MCF 10A (cell line): ENCODE measurements around the gene SLC7A8. TPM values are rescaled to one million over a fixed set of nuclear protein-coding genes. Genes with fewer than 3 reads are reported as not detected.

Experiments used
- BruUV-seq: library from RNA; stranded (reverse); fragments of 400-500 nt; replicated peaks from 2 replicates; lab custom pipeline; 2021; lab: Mats Ljungman, UMichigan
- CTCF ChIA-PET: fragments of 300-600 bp; sonication (Branson Sonifier 250); formaldehyde crosslinking; extraction: SDS; loops from one replicate; lab custom pipeline; 2021; ENCODE audit warnings: antibody characterized with exemption, inconsistent platforms; lab: Yijun Ruan, JAX
- POLR2A ChIA-PET: fragments of 300-600, 350-650 bp; sonication (Branson Sonifier 250); formaldehyde crosslinking; extraction: SDS; loops from one replicate; lab custom pipeline; 2020; ENCODE audit warnings: antibody characterized with exemption, inconsistent platforms; lab: Yijun Ruan, JAX
- DNase-seq: peaks from one replicate; pipeline ENCODE4 v3.0.0-alpha.2; 2018; ENCODE audit not compliant: unreplicated experiment
- H3K27ac Mint-ChIP-seq: one replicate; pipeline ENCODE4 v1.8.0; 2022; ENCODE audit warnings: mild to moderate bottlenecking, low read depth, mixed read lengths; ENCODE audit not compliant: unreplicated experiment
- H3K27me3 Mint-ChIP-seq: one replicate; pipeline ENCODE4 v1.8.0; 2022; ENCODE audit warnings: mixed read lengths; ENCODE audit not compliant: insufficient read depth, unreplicated experiment
- H3K36me3 Mint-ChIP-seq: one replicate; pipeline ENCODE4 v1.8.0; 2022; ENCODE audit warnings: mild to moderate bottlenecking, moderate library complexity, mixed read lengths; ENCODE audit not compliant: insufficient read depth, unreplicated experiment
- H3K4me1 Mint-ChIP-seq: one replicate; pipeline ENCODE4 v1.8.0; 2022; ENCODE audit warnings: mixed read lengths; ENCODE audit not compliant: insufficient read depth, unreplicated experiment
- H3K4me3 Mint-ChIP-seq: one replicate; pipeline ENCODE4 v1.8.0; 2022; ENCODE audit warnings: mild to moderate bottlenecking, moderate library complexity, mixed read lengths; ENCODE audit not compliant: unreplicated experiment
- H3K9me3 Mint-ChIP-seq: one replicate; pipeline ENCODE4 v1.8.0; 2022; ENCODE audit warnings: mixed read lengths; ENCODE audit not compliant: unreplicated experiment
- intact Hi-C: fragments of 100-400 bp; cut with micrococcal nuclease; formaldehyde crosslinking; loops from 2 replicates; pipeline ENCODE4 v1.14.1; 2022
- total RNA-seq: library from RNA; stranded (reverse); gene quantifications from 2 replicates; pipeline ENCODE4 v1.2.3, GENCODE V29; 2022
- TF ChIP-seq, protein P1 (sequence below): fragments of 200-600 bp; IDR thresholded peaks from one replicate; pipeline ENCODE4 v1.8.0; 2022; ENCODE audit warnings: antibody characterized with exemption, mild to moderate bottlenecking; ENCODE audit not compliant: unreplicated experiment

The SLC7A8 gene
- total RNA-seq, 1 experiment from 2014 or later, result 2.4 TPM

- CTCF ChIA-PET, result interaction anchor here (0.7 to 3.8 kb wide), 7 partner anchors 12 to 85 kb away, joined by 3 to 15 read pairs (median 4); no protein-coding TSS in a partner anchor
- no TSS peak for BruUV-seq
Observed at GRCh38 chr14:23101986-23102625, 81.4 kb downstream of the SLC7A8 start.

GRCh38 chr14:23101213-23101970 is 82.1 kb downstream of the SLC7A8 start:
- POLR2A ChIA-PET, result interaction anchor here (0.6 to 0.7 kb wide), 4 partner anchors 30 to 1132 kb away, joined by 3 to 4 read pairs (median 4); partner anchors contain the start of gene GMPR2
- intact Hi-C loops, result no loop called here
- CTCF ChIA-PET, result interaction anchor here (0.5 to 3.8 kb wide), 6 partner anchors 13 to 106 kb away, joined by 3 to 15 read pairs (median 6); no protein-coding TSS in a partner anchor
- Mint-ChIP-seq H3K27me3 (no peaks in the 10 kb centered on the region), H3K4me1 (peaks cover 17% of the 10 kb centered on the region), H3K27ac (no peak overlapping the region), H3K9me3 (no peaks in the 10 kb centered on the region), H3K4me3 (no peak overlapping the region), H3K36me3 (peaks cover 41% of the 10 kb centered on the region)
- no TSS peak for BruUV-seq
- no peak for DNase-seq
- TF ChIP-seq, protein P1, sequence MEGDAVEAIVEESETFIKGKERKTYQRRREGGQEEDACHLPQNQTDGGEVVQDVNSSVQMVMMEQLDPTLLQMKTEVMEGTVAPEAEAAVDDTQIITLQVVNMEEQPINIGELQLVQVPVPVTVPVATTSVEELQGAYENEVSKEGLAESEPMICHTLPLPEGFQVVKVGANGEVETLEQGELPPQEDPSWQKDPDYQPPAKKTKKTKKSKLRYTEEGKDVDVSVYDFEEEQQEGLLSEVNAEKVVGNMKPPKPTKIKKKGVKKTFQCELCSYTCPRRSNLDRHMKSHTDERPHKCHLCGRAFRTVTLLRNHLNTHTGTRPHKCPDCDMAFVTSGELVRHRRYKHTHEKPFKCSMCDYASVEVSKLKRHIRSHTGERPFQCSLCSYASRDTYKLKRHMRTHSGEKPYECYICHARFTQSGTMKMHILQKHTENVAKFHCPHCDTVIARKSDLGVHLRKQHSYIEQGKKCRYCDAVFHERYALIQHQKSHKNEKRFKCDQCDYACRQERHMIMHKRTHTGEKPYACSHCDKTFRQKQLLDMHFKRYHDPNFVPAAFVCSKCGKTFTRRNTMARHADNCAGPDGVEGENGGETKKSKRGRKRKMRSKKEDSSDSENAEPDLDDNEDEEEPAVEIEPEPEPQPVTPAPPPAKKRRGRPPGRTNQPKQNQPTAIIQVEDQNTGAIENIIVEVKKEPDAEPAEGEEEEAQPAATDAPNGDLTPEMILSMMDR, result no peak

More at GRCh38 chr14:23101986-23102625, 81.4 kb downstream of the SLC7A8 start:
- no peaks in the 10 kb centered on the region for H3K27me3 Mint-ChIP-seq
- H3K4me1 Mint-ChIP-seq, result peaks cover 11% of the 10 kb centered on the region
- H3K27ac Mint-ChIP-seq, result no peak overlapping the region
- POLR2A ChIA-PET, result no interaction called here
- DNase-seq, result no peak
- H3K9me3 Mint-ChIP-seq, result no peaks in the 10 kb centered on the region
- TF ChIP-seq, protein P1, result no peak
- H3K4me3 Mint-ChIP-seq, result no peak overlapping the region
- intact Hi-C loops, result no loop called here
- peaks cover 36% of the 10 kb centered on the region for H3K36me3 Mint-ChIP-seq

- intact Hi-C loops, result no loop called here
- no peak overlapping the region for H3K4me3 Mint-ChIP-seq
- ChIA-PET POLR2A (interaction anchor here (0.7 to 1.5 kb wide), 3 partner anchors 22 to 271 kb away, joined by 3 to 5 read pairs (median 3); no protein-coding TSS in a partner anchor), CTCF (interaction anchor here (0.6 to 3.8 kb wide), 5 partner anchors 11 to 780 kb away, joined by 3 to 15 read pairs (median 4); no protein-coding TSS in a partner anchor)
- no peaks in the 10 kb centered on the region for H3K9me3 Mint-ChIP-seq
- TF ChIP-seq, protein P1, result no peak
- no TSS peak for BruUV-seq
- H3K36me3 Mint-ChIP-seq, result peaks cover 34% of the 10 kb centered on the region
- DNase-seq, result no peak
- no peaks in the 10 kb centered on the region for H3K27me3 Mint-ChIP-seq
- no peak overlapping the region for H3K27ac Mint-ChIP-seq
- H3K4me1 Mint-ChIP-seq, result peaks cover 19% of the 10 kb centered on the region
Observed at GRCh38 chr14:23099212-23099861, 84.1 kb downstream of the SLC7A8 start.
